Neutrophil (primary cell): ENCODE data around the gene RAB3GAP1.

Source experiments
- H3K27ac ChIP-seq: fragments of 200-600 bp; sonication (generic); 2 replicates; pipeline ENCODE4 v1.5.1; 2016; ENCODE audit warnings: mild to moderate bottlenecking, moderate library complexity
- H3K27me3 ChIP-seq: fragments of 200-600 bp; sonication (generic); 2 replicates; pipeline ENCODE4 v1.6.0; 2016; ENCODE audit warnings: mild to moderate bottlenecking
- H3K36me3 ChIP-seq: fragments of 200-600 bp; sonication (generic); 2 replicates; pipeline ENCODE4 v1.5.1; 2017
- H3K4me1 ChIP-seq, 2 experiments: fragments of 200-600 bp in 1 of 2; sonication (generic) in 1 of 2; 1 replicate in 1 of 2; 2 replicates in 1 of 2; pipeline versions ENCODE4 v1.5.1 to v1.6.1; 2013 to 2016; ENCODE audit warnings: low read depth in 1 of 2, low read length in 1 of 2, mild to moderate bottlenecking in 1 of 2, moderate library complexity in 1 of 2; ENCODE audit not compliant: control insufficient read depth in 1 of 2, insufficient read depth in 1 of 2
- H3K4me3 ChIP-seq, 2 experiments: fragments of 200-600 bp in 1 of 2; sonication (generic) in 1 of 2; 1 replicate in 1 of 2; 2 replicates in 1 of 2; pipeline ENCODE4 v1.5.1; 2013 to 2016; ENCODE audit warnings: low read depth in 1 of 2, low read length in 1 of 2, mild to moderate bottlenecking in 1 of 2, moderate library complexity in 1 of 2
- H3K9me3 ChIP-seq: fragments of 200-600 bp; sonication (generic); 2 replicates; pipeline ENCODE4 v1.5.1; 2016
- CTCF ChIP-seq: fragments of 200-600 bp; sonication (generic); IDR thresholded peaks from 2 replicates; pipeline ENCODE4 v1.5.1; 2016; ENCODE audit warnings: antibody characterized with exemption

Gene RAB3GAP1

GRCh38 chr2:135179689-135180088 is 127.6 kb downstream of the RAB3GAP1 start:
- no peaks in the 10 kb centered on the region for H3K27me3 ChIP-seq
- peaks cover 40% of the 10 kb centered on the region for H3K36me3 ChIP-seq
- H3K9me3 ChIP-seq = no peaks in the 10 kb centered on the region
- H3K4me3 ChIP-seq = no peak overlapping the region
- no peaks in the 10 kb centered on the region for H3K4me1 ChIP-seq
- no peak overlapping the region for H3K27ac ChIP-seq
- TF ChIP-seq CTCF = no peak

DNA sequence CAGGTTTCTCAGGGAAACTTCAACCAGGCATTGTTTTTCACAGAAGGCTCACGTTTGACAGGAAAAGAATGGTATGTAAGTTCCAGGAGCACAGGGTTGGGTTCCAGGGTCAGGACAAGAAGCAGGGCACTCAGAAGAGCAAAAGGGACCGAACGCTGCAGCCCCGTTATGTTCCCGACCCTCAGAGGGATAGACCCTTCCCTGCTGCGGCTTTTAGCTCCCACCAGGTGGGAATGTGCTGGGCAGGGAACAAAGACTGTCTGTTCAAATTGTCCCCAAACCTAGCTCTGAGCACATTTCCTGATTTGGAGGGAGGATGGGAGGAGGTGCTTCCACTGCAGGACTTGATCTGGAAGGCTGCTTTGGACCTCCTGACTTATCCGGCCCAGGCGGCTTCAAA is 130.1 kb downstream of the RAB3GAP1 start:
- Histone ChIP-seq H3K9me3 (no peaks in the 10 kb centered on the region), H3K27ac (no peak overlapping the region), H3K4me3 (no peak overlapping the region), H3K27me3 (no peaks in the 10 kb centered on the region), H3K4me1 (no peaks in the 10 kb centered on the region), H3K36me3 (peaks cover 23% of the 10 kb centered on the region)
- no peak for TF ChIP-seq CTCF

GRCh38 chr2:135182601-135183000 is 130.5 kb downstream of the RAB3GAP1 start:
- Histone ChIP-seq H3K4me1 (no peaks in the 10 kb centered on the region), H3K9me3 (no peaks in the 10 kb centered on the region), H3K27ac (no peak overlapping the region), H3K27me3 (no peaks in the 10 kb centered on the region), H3K4me3 (no peak overlapping the region), H3K36me3 (peaks cover 20% of the 10 kb centered on the region)
- TF ChIP-seq CTCF = no peak

- no peaks in the 10 kb centered on the region for H3K4me1 ChIP-seq
Measured at GRCh38 chr2:135183822-135184221, 131.7 kb downstream of the RAB3GAP1 start.

GRCh38 chr2:135186054-135186453 is 134.0 kb downstream of the RAB3GAP1 start:
- no peaks in the 10 kb centered on the region for H3K9me3 ChIP-seq
- H3K4me3 ChIP-seq = no peak overlapping the region
- H3K4me1 ChIP-seq = no peaks in the 10 kb centered on the region
- H3K27me3 ChIP-seq = no peaks in the 10 kb centered on the region
- no peak overlapping the region for H3K27ac ChIP-seq
- TF ChIP-seq CTCF = no peak
- H3K36me3 ChIP-seq = peaks cover 4% of the 10 kb centered on the region

More at GRCh38 chr2:135183822-135184221, 131.7 kb downstream of the RAB3GAP1 start:
- H3K27ac ChIP-seq = no peak overlapping the region
- no peak overlapping the region for H3K4me3 ChIP-seq
- no peak for TF ChIP-seq CTCF
- H3K27me3 ChIP-seq = no peaks in the 10 kb centered on the region
- H3K9me3 ChIP-seq = no peaks in the 10 kb centered on the region
- peaks cover 15% of the 10 kb centered on the region for H3K36me3 ChIP-seq

DNA sequence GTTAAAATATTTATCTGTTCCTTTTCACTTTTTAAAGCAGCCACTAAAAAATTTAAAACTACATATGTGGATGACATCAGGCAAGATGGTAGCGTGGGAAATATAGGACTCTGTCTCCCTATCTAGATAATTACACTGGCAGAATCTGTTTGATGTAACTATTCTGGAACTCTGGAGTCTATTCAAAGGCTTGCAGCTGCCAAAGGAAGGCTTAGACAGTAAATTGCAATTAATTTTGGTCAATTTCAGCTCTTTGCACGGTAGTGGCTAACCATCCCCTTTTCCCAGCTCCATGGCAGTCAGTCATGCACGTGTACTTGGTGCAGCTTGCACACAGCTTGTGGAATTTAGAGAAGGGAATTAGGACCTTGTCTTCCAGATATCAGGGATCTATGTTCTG is 135.2 kb downstream of the RAB3GAP1 start:
- Histone ChIP-seq H3K9me3 (no peaks in the 10 kb centered on the region), H3K4me3 (no peak overlapping the region), H3K4me1 (no peaks in the 10 kb centered on the region), H3K27me3 (no peaks in the 10 kb centered on the region), H3K27ac (no peak overlapping the region), H3K36me3 (no peaks in the 10 kb centered on the region)
- no peak for TF ChIP-seq CTCF
